A549 (cell line): ENCODE data around the gene GRK5. TPM values are rescaled to one million over a fixed set of nuclear protein-coding genes. Genes with fewer than 3 reads are reported as not detected.
A peak's percentile ranks its signal among the peaks of the same experiment; 100 is the strongest.
"Not testable (repeated sequence)": the region's sequence is repeated elsewhere in the genome, so short reads cannot be mapped to it uniquely, and the experiment has no call there.

Experiments
- ATAC-seq, 2 experiments: fragments of 200-7000 bp in 1 of 2; fragments of >200 bp in 1 of 2; cut with Nextera tagmentation in 1 of 2; cut with Tn5 transposase in 1 of 2; 3 replicates each; pipeline versions ENCODE4 v1.8.0 to v1.9.1; 2018 to 2020; ENCODE audit warnings: mild to moderate bottlenecking in 1 of 2, moderate library complexity in 1 of 2
- CTCF ChIA-PET: fragments of 300-600 bp; sonication (Branson Sonifier 250); formaldehyde crosslinking; extraction: SDS; loops from one replicate; lab custom pipeline; 2021; ENCODE audit warnings: antibody characterized with exemption, inconsistent platforms; lab: Yijun Ruan, JAX
- POLR2A ChIA-PET: fragments of 350-600 bp; formaldehyde crosslinking; extraction: SDS; loops from one replicate; lab custom pipeline; 2021; ENCODE audit warnings: antibody characterized with exemption, inconsistent platforms; lab: Yijun Ruan, JAX
- DNase-seq, 2 experiments: peaks; one replicate each; pipeline versions ENCODE4 v3.0.0 to v3.0.0-alpha.2; 2011 to 2016; ENCODE audit warnings: low read depth in 1 of 2, low spot score in 1 of 2
- FAIRE-seq: peaks from 2 replicates; lab custom pipeline; 2011; peaks lifted over from hg19 to GRCh38; lab: Jason Lieb, UNC
- H3K27ac ChIP-seq, 2 experiments: fragments of >200 bp; sonication (Bioruptor Twin); formaldehyde crosslinking; 3 replicates each; pipeline ENCODE4 v1.5.1; 2016 to 2017
- H3K4me1 ChIP-seq: fragments of >200 bp; sonication (Bioruptor Twin); formaldehyde crosslinking; 3 replicates; pipeline ENCODE4 v1.6.1; 2016
- H3K4me2 ChIP-seq: fragments of >200 bp; sonication (Bioruptor Twin); formaldehyde crosslinking; 3 replicates; pipeline ENCODE4 v1.6.1; 2016
- H3K4me3 ChIP-seq: fragments of >200 bp; sonication (Bioruptor Twin); formaldehyde crosslinking; 3 replicates; pipeline ENCODE4 v1.5.1; 2016
- H3K9me3 ChIP-seq: fragments of >200 bp; sonication (Bioruptor Twin); formaldehyde crosslinking; 3 replicates; pipeline ENCODE4 v1.6.1; 2016
- CBX2 ChIP-seq: fragments of 200-600 bp; sonication (generic); IDR thresholded peaks from 2 replicates; pipeline ENCODE4 v1.6.1; 2016; ENCODE audit warnings: low read depth, mild to moderate bottlenecking, borderline replicate concordance
- CBX8 ChIP-seq: fragments of 200-600 bp; sonication (generic); IDR thresholded peaks from 2 replicates; pipeline ENCODE4 v1.6.1; 2016
- CHD2 ChIP-seq: fragments of 150-350 bp; IDR thresholded peaks from 2 replicates; pipeline ENCODE4 v1.6.1; 2014; ENCODE audit warnings: low read length; ENCODE audit not compliant: partially characterized antibody
- EHMT2 ChIP-seq: fragments of 200-600 bp; sonication (generic); IDR thresholded peaks from 2 replicates; pipeline ENCODE4 v1.6.1; 2016; ENCODE audit warnings: antibody characterized with exemption, low read depth, mild to moderate bottlenecking, moderate library complexity
- EP300 ChIP-seq, 2 experiments: fragments of >200 bp; sonication (Bioruptor Twin); formaldehyde crosslinking; IDR thresholded peaks; 2 replicates in 1 of 2; 3 replicates in 1 of 2; pipeline ENCODE4 v1.6.1; 2016 to 2017
- FOXS1 ChIP-seq: fragments of 250-450 bp; sonication (Bioruptor Pico); IDR thresholded peaks from 2 replicates; pipeline ENCODE4 v1.5.0; 2020; ENCODE audit warnings: mild to moderate bottlenecking, moderate library complexity
- HDAC2 ChIP-seq: fragments of 200-600 bp; sonication (generic); IDR thresholded peaks from 2 replicates; pipeline ENCODE4 v1.6.1; 2016
- HOXB13 ChIP-seq: fragments of 250-450 bp; sonication (Bioruptor Pico); IDR thresholded peaks from 2 replicates; pipeline ENCODE4 v1.5.0; 2020; ENCODE audit warnings: low read depth, mild to moderate bottlenecking, moderate library complexity
- MAZ ChIP-seq: fragments of 150-350 bp; IDR thresholded peaks from 2 replicates; pipeline ENCODE4 v1.6.1; 2014; ENCODE audit warnings: antibody characterized with exemption, low read depth, low read length, borderline replicate concordance
- MYC ChIP-seq: IDR thresholded peaks from 2 replicates; pipeline ENCODE4 v1.6.1; 2012; ENCODE audit warnings: mild to moderate bottlenecking, inconsistent platforms, low read length, improper control_type of control experiment, borderline replicate concordance
- NPAS2 ChIP-seq: fragments of 250-450 bp; sonication (Bioruptor Pico); IDR thresholded peaks from 2 replicates; pipeline ENCODE4 v1.8.0; 2022; ENCODE audit warnings: mild to moderate bottlenecking, moderate library complexity, borderline replicate concordance
- PHF8 ChIP-seq: fragments of 200-600 bp; sonication (generic); IDR thresholded peaks from 2 replicates; pipeline ENCODE4 v1.6.1; 2016; ENCODE audit warnings: low read depth, mild to moderate bottlenecking, antibody characterized with exemption, moderate library complexity, borderline replicate concordance
- POLR2A ChIP-seq: IDR thresholded peaks from 2 replicates; pipeline ENCODE4 v1.6.1; 2012; ENCODE audit warnings: mild to moderate bottlenecking, low read length
- RARB ChIP-seq: fragments of 250-450 bp; sonication (Bioruptor Pico); IDR thresholded peaks from 2 replicates; pipeline ENCODE4 v1.8.0; 2021; ENCODE audit warnings: mild to moderate bottlenecking, moderate library complexity
- RFX5 ChIP-seq: fragments of 450-650 bp; IDR thresholded peaks from 2 replicates; pipeline ENCODE4 v1.7.1; 2014; ENCODE audit warnings: antibody characterized with exemption, mild to moderate bottlenecking, moderate library complexity
- RNF2 ChIP-seq: fragments of 200-600 bp; sonication (generic); IDR thresholded peaks from 2 replicates; pipeline ENCODE4 v1.6.1; 2016; ENCODE audit warnings: low read depth, mild to moderate bottlenecking, antibody characterized with exemption, moderate library complexity, borderline replicate concordance
- TFCP2L1 ChIP-seq: fragments of 250-450 bp; sonication (Bioruptor Pico); IDR thresholded peaks from 2 replicates; pipeline ENCODE4 v1.5.0; 2021; ENCODE audit warnings: mild to moderate bottlenecking
- TP53 ChIP-seq: fragments of 250-450 bp; sonication (Bioruptor Pico); IDR thresholded peaks from 2 replicates; pipeline ENCODE4 v1.5.0; 2021; ENCODE audit warnings: mild to moderate bottlenecking, moderate library complexity
- ZFP36 ChIP-seq: fragments of 450-650 bp; IDR thresholded peaks from 2 replicates; pipeline ENCODE4 v1.6.1; 2014; ENCODE audit warnings: borderline replicate concordance; ENCODE audit not compliant: partially characterized antibody
- ZNF302 ChIP-seq: fragments of 250-450 bp; sonication (Bioruptor Pico); IDR thresholded peaks from 2 replicates; pipeline ENCODE4 v1.9.0; 2021; ENCODE audit warnings: inconsistent platforms, mild to moderate bottlenecking, moderate library complexity
- WGBS: methylation state at CpG from one replicate; pipeline ENCODE4 v1.1.6; 2017; ENCODE audit errors: missing lambda C conversion rate; 5-methylcytosine and 5-hydroxymethylcytosine counted together
- polyA plus RNA-seq, 4 experiments: library from polyadenylated mRNA; depleted of rRNA in 3 of 4; stranded (reverse); fragments of >200 nt; fragmentation: RNase III in 1 of 4; extraction: RNeasy Plus Mini Kit Qiagen cat#74134 plus additional on column Dnase treatment in 1 of 4; gene quantifications; 2 replicates in 3 of 4; 3 replicates in 1 of 4; pipeline ENCODE4 v1.2.3, GENCODE V29; 2011 to 2017
- TF ChIP-seq, protein P1 (sequence below): fragments of >200 bp; sonication (Bioruptor Twin); formaldehyde crosslinking; IDR thresholded peaks from 2 replicates; pipeline ENCODE4 v1.6.1; 2016
- TF ChIP-seq, protein P2 (sequence below): fragments of >200 bp; sonication (Bioruptor Twin); formaldehyde crosslinking; IDR thresholded peaks from 3 replicates; pipeline ENCODE4 v1.5.1; 2016
- TF ChIP-seq, protein P3 (sequence below): fragments of 250-450 bp; sonication (Bioruptor Pico); IDR thresholded peaks from 2 replicates; pipeline ENCODE4 v1.5.0; 2021; ENCODE audit warnings: mild to moderate bottlenecking, moderate library complexity, borderline replicate concordance
- TF ChIP-seq, protein P4 (sequence below): fragments of 250-450 bp; sonication (Bioruptor Pico); IDR thresholded peaks from 2 replicates; pipeline ENCODE4 v1.5.0; 2020; ENCODE audit warnings: low read depth, mild to moderate bottlenecking, moderate library complexity
- TF ChIP-seq, protein P5 (sequence below): fragments of 200-600 bp; sonication (generic); IDR thresholded peaks from 2 replicates; pipeline ENCODE4 v1.6.1; 2016; ENCODE audit warnings: antibody characterized with exemption, mild to moderate bottlenecking, moderate library complexity
- TF ChIP-seq, protein P6 (sequence below): IDR thresholded peaks from 2 replicates; pipeline ENCODE4 v1.6.1; 2012; ENCODE audit warnings: low read depth, borderline replicate concordance

The GRK5 gene
- polyA plus RNA-seq, 2 of the 4 experiments (the other 2 are of a cell fraction), result 5.0 to 7.9 TPM

DNA sequence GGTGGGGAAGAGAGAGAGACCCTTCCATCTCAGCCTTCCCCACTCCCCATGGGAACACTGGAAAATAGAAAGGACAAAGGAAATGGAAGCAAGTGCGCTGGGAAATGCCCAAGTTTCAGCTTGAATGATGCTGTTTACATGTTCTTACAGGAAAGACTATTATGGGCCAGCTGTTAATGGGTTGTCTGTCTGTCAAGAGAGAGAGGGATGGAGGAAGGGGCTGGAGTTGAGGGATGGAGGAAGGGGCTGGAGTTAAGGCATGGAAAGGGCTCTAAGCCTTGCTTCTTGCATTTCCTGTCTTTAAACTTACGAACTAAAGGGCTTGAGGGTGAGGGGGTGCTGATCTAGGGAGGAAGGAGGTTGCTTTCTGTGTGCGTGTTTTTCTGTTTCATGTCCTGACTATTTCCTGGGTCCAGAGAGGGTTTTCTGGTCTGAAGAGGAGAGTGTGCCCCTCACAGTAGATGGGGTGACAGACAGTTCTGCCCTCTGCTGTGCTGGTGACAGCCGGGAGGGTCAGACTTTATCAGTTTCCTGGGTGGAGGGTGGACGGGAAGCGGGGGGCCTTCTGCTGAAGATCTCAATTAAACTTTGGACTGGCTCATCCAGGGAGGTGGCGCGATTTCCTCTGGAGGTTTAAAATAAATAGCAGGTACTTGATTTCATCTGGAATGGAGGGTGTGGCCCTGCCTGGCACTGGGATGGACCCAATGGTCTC lies 30.5 kb downstream of the GRK5 start:
- WGBS, result 80% methylated on average over 8 of the region's 8 CpGs
- H3K4me2 ChIP-seq, result 0 out of 3 replicates have a peak overlapping the region, but pooled peaks have one; percentile 9
- peaks cover 28% of the 10 kb centered on the region for H3K4me1 ChIP-seq
- FAIRE-seq (no peak), DNase-seq (no peak), ATAC-seq (no peak)
- CTCF ChIA-PET, result interaction anchor here (20.8 kb wide), 1 partner anchor 31 kb away, joined by 186 read pairs; the partner anchor contains the start of gene GRK5
- no peaks in the 10 kb centered on the region for H3K9me3 ChIP-seq
- 0 out of 6 replicates have a peak overlapping the region, but pooled peaks of 1 of the 2 experiments have one; percentile 10 for H3K27ac ChIP-seq
- H3K4me3 ChIP-seq, result no peak overlapping the region
- POLR2A ChIA-PET, result no interaction called here
- TF ChIP-seq, protein P1, sequence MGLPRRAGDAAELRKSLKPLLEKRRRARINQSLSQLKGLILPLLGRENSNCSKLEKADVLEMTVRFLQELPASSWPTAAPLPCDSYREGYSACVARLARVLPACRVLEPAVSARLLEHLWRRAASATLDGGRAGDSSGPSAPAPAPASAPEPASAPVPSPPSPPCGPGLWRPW, result no peak
- TF ChIP-seq ZFP36 (no peak), ZNF302 (CRISPR knock-in tag) (no peak), POLR2A (no peak), TP53 (CRISPR knock-in tag) (no peak), RNF2 (no peak), EP300 (IDR thresholded peaks at IDR 0.05) (no peak), HDAC2 (no peak), EHMT2 (no peak), TFCP2L1 (CRISPR knock-in tag) (no peak), CBX8 (no peak)
- TF ChIP-seq, protein P2, sequence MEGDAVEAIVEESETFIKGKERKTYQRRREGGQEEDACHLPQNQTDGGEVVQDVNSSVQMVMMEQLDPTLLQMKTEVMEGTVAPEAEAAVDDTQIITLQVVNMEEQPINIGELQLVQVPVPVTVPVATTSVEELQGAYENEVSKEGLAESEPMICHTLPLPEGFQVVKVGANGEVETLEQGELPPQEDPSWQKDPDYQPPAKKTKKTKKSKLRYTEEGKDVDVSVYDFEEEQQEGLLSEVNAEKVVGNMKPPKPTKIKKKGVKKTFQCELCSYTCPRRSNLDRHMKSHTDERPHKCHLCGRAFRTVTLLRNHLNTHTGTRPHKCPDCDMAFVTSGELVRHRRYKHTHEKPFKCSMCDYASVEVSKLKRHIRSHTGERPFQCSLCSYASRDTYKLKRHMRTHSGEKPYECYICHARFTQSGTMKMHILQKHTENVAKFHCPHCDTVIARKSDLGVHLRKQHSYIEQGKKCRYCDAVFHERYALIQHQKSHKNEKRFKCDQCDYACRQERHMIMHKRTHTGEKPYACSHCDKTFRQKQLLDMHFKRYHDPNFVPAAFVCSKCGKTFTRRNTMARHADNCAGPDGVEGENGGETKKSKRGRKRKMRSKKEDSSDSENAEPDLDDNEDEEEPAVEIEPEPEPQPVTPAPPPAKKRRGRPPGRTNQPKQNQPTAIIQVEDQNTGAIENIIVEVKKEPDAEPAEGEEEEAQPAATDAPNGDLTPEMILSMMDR, result no peak
- TF ChIP-seq, protein P3, sequence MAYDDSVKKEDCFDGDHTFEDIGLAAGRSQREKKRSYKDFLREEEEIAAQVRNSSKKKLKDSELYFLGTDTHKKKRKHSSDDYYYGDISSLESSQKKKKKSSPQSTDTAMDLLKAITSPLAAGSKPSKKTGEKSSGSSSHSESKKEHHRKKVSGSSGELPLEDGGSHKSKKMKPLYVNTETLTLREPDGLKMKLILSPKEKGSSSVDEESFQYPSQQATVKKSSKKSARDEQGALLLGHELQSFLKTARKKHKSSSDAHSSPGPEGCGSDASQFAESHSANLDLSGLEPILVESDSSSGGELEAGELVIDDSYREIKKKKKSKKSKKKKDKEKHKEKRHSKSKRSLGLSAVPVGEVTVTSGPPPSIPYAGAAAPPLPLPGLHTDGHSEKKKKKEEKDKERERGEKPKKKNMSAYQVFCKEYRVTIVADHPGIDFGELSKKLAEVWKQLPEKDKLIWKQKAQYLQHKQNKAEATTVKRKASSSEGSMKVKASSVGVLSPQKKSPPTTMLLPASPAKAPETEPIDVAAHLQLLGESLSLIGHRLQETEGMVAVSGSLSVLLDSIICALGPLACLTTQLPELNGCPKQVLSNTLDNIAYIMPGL (CRISPR knock-in tag), result no peak
- TF ChIP-seq, protein P4, sequence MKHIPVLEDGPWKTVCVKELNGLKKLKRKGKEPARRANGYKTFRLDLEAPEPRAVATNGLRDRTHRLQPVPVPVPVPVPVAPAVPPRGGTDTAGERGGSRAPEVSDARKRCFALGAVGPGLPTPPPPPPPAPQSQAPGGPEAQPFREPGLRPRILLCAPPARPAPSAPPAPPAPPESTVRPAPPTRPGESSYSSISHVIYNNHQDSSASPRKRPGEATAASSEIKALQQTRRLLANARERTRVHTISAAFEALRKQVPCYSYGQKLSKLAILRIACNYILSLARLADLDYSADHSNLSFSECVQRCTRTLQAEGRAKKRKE, result no peak
- TF ChIP-seq, protein P5, sequence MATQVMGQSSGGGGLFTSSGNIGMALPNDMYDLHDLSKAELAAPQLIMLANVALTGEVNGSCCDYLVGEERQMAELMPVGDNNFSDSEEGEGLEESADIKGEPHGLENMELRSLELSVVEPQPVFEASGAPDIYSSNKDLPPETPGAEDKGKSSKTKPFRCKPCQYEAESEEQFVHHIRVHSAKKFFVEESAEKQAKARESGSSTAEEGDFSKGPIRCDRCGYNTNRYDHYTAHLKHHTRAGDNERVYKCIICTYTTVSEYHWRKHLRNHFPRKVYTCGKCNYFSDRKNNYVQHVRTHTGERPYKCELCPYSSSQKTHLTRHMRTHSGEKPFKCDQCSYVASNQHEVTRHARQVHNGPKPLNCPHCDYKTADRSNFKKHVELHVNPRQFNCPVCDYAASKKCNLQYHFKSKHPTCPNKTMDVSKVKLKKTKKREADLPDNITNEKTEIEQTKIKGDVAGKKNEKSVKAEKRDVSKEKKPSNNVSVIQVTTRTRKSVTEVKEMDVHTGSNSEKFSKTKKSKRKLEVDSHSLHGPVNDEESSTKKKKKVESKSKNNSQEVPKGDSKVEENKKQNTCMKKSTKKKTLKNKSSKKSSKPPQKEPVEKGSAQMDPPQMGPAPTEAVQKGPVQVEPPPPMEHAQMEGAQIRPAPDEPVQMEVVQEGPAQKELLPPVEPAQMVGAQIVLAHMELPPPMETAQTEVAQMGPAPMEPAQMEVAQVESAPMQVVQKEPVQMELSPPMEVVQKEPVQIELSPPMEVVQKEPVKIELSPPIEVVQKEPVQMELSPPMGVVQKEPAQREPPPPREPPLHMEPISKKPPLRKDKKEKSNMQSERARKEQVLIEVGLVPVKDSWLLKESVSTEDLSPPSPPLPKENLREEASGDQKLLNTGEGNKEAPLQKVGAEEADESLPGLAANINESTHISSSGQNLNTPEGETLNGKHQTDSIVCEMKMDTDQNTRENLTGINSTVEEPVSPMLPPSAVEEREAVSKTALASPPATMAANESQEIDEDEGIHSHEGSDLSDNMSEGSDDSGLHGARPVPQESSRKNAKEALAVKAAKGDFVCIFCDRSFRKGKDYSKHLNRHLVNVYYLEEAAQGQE, result no peak

DNA sequence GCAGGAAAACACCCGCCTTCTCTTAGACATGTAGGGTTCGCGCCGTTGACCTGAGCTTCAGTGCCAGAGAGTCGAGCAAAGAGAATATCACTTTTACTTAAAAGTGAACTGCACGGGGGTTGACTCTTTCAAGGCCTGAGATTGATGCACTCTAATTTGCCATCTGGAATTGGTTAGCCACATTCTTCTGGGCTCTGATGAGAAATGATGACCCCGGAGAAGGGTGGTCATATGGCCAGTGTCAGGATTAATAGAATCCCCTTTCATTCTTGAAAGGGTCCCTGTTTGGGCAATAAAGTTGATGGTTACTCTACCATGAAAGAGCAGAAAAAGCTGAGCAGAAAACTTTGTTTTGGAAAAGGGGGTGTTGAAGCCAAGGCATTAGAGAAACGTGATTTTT lies 31.2 kb downstream of the GRK5 start:
- CTCF ChIA-PET, result interaction anchor here (0.7 to 20.8 kb wide), 3 partner anchors 15 to 34 kb away, joined by 3 to 186 read pairs (median 4); partner anchors contain the start of gene GRK5
- ATAC-seq, result no peak

DNA sequence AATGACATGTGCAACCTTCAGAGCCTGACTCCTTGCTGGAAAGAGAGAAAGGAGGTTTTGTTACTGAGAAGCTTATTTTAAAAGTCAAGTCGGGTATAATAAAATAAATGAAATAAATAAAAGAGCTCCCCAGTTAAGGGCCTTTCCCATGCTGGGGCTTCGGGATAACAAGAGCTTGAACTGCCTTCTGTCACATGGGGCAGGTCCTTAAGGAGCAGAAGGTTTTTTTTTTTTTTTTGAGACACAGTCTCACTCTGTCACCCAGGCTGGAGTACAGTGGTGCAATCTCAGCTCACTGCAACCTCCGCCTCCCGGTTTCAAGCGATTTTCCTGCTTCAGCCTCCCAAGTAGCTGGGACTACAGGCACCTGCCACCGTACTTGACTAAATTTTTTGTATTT lies 31.6 kb downstream of the GRK5 start:
- H3K4me2 ChIP-seq, H3K4me3 ChIP-seq, H3K9me3 ChIP-seq, POLR2A ChIA-PET, DNase-seq, ATAC-seq, FAIRE-seq, H3K27ac ChIP-seq: not testable (repeated sequence)
- CTCF ChIA-PET, result interaction anchor here (0.7 to 20.8 kb wide), 3 partner anchors 15 to 33 kb away, joined by 3 to 186 read pairs (median 4); partner anchors contain the start of gene GRK5
- 91% methylated on average over 6 of the region's 6 CpGs for WGBS
- H3K4me1 ChIP-seq, result peaks cover 22% of the 10 kb centered on the region

More for the DNA sequence above, 31.2 kb downstream of the GRK5 start:
- no peak for FAIRE-seq
- POLR2A ChIA-PET, result no interaction called here
- Histone ChIP-seq H3K4me2 (no peak overlapping the region), H3K9me3 (no peaks in the 10 kb centered on the region), H3K4me3 (no peak overlapping the region), H3K4me1 (peaks cover 24% of the 10 kb centered on the region), H3K27ac (no peak overlapping the region)
- no peak for TF ChIP-seq RARB (CRISPR knock-in tag)
- no peak for TF ChIP-seq HOXB13
- TF ChIP-seq, protein P4, result no peak
- no peak for TF ChIP-seq EP300 (IDR thresholded peaks at IDR 0.05)
- no peak for TF ChIP-seq POLR2A
- TF ChIP-seq PHF8, result no peak
- TF ChIP-seq, protein P6, sequence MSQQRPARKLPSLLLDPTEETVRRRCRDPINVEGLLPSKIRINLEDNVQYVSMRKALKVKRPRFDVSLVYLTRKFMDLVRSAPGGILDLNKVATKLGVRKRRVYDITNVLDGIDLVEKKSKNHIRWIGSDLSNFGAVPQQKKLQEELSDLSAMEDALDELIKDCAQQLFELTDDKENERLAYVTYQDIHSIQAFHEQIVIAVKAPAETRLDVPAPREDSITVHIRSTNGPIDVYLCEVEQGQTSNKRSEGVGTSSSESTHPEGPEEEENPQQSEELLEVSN, result no peak
- TF ChIP-seq MAZ, result no peak
- TF ChIP-seq MYC, result no peak
- no peak for TF ChIP-seq CHD2
- TF ChIP-seq CBX2, result no peak
- TF ChIP-seq NPAS2, result no peak
- TF ChIP-seq FOXS1 (CRISPR knock-in tag), result no peak
- TF ChIP-seq RFX5, result no peak
- WGBS, result 96% methylated on average over 8 of the region's 8 CpGs
- no peak for DNase-seq
